Measurements from ENCODE around the gene ARHGEF16.

DNA sequence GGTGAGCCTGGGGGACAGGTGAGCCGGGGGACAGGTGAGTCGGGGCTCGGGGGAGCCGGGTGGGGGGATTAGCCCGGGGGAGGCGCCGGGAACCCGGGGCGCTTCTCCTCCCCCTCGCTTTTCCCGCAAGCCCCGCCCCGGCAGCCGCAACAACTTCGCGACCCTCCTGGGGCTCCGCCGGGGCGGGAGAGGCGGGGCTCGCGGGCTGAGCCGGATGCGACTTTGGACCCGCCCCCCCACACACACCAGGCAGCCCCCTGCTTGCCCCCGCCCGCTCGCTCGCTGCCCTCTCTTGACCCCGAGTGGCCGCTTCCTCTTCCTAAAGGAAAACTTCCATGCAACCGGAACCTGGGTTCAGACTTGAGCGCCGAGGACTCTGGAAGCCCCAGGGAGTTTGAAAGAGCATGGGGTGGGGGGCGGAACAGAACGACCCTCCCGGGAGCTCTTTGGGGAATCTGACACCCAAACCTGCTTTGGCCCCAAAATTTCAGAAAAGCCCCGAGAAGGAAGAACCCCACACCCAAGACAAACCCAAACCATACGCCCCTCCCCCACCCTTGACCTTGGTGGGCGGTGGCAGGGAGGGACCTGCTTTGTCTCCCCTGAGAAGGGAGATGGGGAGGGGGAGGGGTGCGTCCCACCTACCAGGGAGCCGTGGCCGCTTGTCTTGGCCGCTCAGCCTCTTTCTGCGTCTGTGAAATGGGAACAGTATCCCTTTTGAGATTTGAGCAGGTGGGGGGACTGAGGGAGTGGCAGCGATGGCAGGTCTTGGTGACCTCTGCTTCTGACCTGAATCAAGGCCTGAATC is 550 bp downstream of the ARHGEF16 start:
- TF ChIP-seq, protein P1, sequence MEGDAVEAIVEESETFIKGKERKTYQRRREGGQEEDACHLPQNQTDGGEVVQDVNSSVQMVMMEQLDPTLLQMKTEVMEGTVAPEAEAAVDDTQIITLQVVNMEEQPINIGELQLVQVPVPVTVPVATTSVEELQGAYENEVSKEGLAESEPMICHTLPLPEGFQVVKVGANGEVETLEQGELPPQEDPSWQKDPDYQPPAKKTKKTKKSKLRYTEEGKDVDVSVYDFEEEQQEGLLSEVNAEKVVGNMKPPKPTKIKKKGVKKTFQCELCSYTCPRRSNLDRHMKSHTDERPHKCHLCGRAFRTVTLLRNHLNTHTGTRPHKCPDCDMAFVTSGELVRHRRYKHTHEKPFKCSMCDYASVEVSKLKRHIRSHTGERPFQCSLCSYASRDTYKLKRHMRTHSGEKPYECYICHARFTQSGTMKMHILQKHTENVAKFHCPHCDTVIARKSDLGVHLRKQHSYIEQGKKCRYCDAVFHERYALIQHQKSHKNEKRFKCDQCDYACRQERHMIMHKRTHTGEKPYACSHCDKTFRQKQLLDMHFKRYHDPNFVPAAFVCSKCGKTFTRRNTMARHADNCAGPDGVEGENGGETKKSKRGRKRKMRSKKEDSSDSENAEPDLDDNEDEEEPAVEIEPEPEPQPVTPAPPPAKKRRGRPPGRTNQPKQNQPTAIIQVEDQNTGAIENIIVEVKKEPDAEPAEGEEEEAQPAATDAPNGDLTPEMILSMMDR (IDR thresholded peaks at IDR 0.05), result no peak
- no peak for TF ChIP-seq GATA2 (CRISPR knock-in tag; IDR thresholded peaks at IDR 0.05)

Data from SK-N-SH (cell line).